GM21367 (cell line): ENCODE data around the gene MDC1.
"Not testable (repeated sequence)": the region's sequence is repeated elsewhere in the genome, so short reads cannot be mapped to it uniquely, and the experiment has no call there.

Source experiments
- ATAC-seq: cut with Tn5 transposase; IDR thresholded peaks from one replicate; pipeline ENCODE4 v1.9.1; 2021; ENCODE audit not compliant: unreplicated experiment

The MDC1 gene, protein sequence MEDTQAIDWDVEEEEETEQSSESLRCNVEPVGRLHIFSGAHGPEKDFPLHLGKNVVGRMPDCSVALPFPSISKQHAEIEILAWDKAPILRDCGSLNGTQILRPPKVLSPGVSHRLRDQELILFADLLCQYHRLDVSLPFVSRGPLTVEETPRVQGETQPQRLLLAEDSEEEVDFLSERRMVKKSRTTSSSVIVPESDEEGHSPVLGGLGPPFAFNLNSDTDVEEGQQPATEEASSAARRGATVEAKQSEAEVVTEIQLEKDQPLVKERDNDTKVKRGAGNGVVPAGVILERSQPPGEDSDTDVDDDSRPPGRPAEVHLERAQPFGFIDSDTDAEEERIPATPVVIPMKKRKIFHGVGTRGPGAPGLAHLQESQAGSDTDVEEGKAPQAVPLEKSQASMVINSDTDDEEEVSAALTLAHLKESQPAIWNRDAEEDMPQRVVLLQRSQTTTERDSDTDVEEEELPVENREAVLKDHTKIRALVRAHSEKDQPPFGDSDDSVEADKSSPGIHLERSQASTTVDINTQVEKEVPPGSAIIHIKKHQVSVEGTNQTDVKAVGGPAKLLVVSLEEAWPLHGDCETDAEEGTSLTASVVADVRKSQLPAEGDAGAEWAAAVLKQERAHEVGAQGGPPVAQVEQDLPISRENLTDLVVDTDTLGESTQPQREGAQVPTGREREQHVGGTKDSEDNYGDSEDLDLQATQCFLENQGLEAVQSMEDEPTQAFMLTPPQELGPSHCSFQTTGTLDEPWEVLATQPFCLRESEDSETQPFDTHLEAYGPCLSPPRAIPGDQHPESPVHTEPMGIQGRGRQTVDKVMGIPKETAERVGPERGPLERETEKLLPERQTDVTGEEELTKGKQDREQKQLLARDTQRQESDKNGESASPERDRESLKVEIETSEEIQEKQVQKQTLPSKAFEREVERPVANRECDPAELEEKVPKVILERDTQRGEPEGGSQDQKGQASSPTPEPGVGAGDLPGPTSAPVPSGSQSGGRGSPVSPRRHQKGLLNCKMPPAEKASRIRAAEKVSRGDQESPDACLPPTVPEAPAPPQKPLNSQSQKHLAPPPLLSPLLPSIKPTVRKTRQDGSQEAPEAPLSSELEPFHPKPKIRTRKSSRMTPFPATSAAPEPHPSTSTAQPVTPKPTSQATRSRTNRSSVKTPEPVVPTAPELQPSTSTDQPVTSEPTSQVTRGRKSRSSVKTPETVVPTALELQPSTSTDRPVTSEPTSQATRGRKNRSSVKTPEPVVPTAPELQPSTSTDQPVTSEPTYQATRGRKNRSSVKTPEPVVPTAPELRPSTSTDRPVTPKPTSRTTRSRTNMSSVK (N-terminal part only)

GRCh38 chr6:30717129-30717844 lies at the start of gene MDC1:
MDC1 (minus strand) TSS chr6:30717281; CDS start chr6:30715175, 2,106 bp downstream.
- ATAC-seq = peak; percentile 54

DNA sequence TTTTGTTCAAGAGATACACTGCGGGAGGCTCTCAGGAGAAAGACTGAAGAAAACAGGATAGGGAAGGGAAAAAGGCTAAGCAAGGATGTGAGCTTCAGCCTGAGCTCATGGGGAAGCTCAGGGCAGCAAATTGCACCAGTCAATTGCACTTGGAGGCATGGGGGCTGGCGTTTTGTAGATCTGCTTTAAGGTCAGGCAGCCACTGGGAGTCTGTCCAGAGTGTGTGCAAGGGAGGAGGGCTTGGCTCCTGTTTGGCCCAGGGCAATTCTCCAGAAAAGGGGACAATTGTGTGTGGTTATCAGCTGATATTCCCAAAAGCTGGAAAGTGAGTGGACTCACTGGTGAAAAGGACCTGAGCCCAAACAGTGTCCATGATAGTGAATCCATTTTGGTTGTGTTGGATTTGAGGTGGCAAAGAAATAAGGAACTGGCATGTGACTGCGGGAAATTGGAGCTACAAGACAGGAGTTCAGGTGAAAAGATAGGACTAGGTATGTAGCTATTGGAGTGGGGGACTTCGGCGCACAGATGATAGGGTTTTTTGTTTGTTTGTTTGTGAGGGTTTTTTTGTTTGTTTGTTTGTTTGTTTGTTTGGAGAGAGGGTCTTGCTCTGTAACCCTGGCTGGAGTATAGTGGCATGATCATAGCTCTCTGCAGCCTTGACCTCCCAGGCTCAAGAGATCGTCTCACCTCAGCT lies 49.5 kb upstream of the MDC1 start:
- ATAC-seq = no peak

- ATAC-seq = not testable (repeated sequence)
Measured at GRCh38 chr6:30765495-30765894, 48.4 kb upstream of the MDC1 start.

- ATAC-seq = not testable (repeated sequence)
Measured at GRCh38 chr6:30764490-30765043, 47.5 kb upstream of the MDC1 start.

DNA sequence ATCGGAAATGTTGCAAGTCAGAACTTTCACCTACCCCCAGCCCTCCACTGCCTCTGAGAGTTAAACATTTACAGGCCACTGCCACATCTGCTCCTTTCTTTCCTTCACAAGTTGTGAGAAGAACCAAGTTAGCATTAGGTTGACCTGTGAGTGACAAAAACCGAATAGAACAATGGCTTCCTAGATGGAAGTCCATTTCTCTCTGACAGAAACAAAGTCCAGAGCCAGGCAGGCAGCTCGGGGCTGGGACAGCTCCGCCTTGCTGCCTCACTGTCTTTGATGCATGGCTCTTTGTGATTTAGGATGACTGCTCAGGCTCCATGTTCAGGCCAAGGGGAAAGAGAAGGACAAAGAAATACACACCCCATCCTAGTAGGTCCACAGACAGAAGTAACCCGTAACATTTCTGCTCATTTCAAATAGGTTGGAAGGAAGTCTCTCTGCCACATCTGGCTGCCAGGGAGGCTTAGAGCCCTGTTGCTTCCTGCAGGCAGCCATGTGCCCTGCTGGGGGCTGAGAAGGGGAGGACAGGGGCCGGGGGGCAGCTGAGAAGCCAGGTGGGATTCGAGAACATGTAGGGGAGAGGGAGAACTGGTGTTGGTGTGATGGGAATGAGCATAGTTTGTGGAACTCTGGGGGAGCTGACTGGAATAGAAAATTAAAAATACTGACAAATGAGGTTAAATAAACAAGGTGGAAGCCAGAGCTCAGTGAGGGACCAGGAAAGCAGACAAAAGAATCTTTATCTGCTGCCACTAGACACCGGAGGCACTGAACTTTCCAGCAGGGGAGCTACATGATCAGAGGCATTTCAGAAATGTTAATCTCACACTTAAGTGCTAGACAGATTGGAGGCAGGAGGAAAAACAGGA lies 46.8 kb upstream of the MDC1 start:
- no peak for ATAC-seq

GRCh38 chr6:30763155-30763617 lies 46.1 kb upstream of the MDC1 start:
- no peak for ATAC-seq

- no peak for ATAC-seq
Measured at GRCh38 chr6:30761791-30762429, 44.8 kb upstream of the MDC1 start.

GRCh38 chr6:30760549-30760948 lies 43.5 kb upstream of the MDC1 start:
- ATAC-seq = no peak

DNA sequence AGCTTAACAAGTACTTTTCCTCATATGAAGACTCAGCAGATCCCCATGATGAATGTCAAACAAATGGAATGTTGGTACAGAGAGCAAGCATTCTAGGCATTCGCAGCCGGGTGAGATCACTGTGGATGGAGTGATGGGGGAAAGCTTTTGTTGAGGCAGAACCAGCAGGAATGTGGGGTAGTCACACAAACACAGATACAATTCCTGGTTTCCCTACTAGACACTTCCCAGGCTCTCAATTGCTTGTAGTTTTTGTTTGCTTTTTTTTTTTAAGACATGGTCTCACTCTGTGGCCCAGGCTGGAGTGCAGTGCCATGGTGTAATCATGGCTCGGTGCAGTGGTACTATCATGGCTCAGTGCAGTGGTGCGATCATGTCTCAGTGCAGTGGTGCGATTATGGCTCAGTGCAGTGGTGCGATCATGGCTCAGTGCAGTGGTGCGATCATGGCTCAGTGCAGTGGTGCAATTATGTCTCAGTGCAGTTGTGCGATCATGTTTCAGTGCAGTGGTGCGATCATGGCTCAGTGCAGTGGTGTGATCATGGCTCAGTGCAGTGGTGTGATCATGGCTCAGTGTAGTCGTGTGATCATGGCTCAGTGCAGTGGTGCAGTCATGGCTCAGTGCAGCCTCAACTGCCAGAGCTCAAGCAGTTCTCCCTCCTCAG lies 42.6 kb upstream of the MDC1 start:
- ATAC-seq = no peak

- ATAC-seq = no peak
Measured at GRCh38 chr6:30757261-30757904, 40.3 kb upstream of the MDC1 start.

DNA sequence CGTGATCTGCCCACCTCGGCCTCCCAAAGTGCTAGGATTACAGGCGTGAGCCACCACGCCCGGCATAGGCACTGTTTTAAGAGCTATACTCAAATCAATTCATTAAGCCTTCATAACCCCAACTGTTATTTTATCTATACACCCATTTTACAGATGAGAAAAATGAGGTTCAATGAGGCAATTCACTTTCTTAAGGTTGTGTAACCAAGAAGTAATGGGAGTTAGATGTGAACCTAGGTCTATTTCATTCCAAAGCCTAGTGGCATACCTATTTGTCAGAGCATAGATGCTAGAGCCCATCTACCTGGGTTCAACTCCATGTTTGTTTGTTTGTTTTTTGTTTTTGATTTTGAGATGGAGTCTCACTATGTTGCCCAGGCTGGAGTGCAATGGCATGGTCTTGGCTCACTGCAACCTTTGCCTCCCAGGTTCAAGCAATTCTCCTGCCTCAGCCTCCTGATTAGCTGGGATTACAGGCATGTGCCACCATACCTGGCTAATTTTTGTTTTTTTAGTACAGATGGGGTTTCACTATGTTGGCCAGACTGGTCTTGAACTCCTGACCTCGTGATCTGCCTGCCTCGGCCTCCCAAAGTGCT lies 39.4 kb upstream of the MDC1 start:
- ATAC-seq = not testable (repeated sequence)

DNA sequence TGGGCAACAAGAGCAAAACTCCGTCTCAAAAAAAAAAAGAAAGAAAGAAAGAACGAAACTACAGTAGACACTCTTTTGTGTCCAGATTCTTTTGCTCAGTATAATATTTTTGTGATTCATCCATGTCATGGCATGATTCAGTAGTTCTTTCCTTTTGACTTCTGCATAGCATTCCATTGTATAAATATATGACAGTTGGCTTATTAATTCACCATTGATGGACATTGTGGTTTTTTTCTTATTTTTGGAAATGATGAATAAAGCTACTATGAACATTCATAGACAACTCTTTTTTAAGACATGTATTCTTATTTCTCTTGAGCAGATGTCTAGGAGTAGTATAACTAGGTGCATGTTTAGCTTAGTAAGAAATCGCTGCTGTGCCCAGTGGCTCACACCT lies 37.5 kb upstream of the MDC1 start:
- no peak for ATAC-seq

DNA sequence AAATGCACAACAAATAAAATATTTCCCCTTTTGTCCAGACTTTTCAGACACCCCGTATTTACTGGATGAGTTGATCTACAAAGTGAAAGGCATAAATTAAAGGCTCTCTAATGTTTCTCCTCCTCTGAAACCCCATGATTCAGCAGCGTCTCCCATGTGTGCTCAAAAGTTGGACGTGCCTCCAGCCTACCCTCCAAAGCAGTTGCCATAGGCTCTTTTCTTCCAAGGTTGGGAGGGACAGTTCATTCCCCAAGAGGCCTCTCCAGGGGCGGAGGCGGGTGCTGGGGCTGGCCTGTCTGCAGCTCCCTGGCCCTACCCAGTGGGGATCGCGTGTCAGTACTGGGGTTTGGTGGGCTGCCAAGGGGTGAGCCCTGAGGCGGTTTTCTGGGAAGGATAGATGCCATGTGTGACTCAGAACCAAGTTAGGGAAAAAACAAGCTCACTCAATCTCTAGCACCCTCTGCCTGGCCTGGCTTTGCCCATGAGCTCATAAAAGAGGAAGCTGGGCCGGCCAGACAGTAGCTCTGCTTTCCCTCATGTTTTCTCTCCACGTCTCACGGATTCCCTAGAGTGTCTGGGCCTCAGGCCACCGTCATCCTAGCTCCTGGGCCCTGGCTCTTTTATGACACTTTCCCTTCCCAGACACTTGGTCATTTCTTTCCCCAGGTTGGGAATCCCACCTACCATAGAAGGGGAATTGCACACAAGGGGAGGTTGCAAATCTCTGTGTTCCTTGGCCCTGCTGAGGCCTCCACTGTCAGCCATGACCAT lies 35.3 kb upstream of the MDC1 start:
- ATAC-seq = no peak

DNA sequence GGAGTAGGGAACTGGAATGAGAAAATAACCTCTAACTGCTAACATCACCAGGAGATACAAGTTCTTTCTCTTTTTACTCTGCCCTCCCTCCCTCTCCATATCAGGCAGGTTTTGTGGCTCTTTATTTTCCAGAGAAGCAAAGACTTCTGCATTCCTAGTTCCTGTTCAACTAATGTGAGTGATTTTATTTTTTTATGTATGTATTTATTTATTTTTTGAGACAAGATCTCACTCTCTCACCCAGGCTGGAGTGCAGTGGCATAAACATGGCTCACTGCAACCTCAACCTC lies 33.2 kb upstream of the MDC1 start:
- ATAC-seq = no peak

DNA sequence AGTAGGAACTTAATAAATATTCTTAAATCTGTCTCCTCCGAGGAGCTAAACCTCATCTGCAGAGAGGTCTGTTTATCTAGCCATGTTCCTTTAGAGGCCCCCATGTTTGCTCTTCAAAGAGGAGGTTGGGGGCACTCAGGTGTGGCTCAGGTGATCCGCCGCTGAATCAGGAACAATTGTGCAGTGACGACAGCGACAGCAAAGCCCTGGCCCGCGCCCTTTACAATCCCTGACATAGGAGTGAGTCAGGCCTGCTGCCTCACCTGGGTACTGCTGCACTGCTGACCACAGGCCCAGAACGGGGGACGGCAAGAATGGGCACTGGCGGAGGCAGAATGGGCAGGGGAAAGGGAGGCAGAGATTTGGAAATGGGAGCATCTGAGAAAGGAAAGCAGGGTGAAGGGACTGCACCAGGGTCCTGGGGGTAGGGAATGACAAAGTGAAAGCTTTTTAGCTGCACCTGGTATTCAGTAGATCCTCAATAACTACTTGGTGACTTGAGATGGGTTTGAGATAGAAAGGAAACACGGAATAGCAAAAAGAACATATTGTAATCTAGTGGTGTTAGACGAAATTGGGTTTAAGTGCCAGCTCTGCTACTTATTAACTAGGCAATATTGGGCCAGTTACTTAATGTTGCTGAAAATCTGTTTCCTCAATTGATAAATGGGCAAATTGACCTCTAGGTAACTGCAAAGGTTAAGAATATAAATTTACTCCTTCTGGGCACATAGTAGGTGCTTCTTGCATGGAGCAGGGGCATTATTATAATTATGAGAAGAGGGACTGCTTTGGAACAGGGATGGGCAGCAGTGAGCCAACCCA lies 32.7 kb upstream of the MDC1 start:
- ATAC-seq = no peak
